CD4-positive, alpha-beta T cell treated with Interferon alpha-2 for 1 hour (primary cell): ENCODE measurements around the gene IRF2BP2.

Experiments
- DNase-seq, 2 donors: peaks; one replicate each; pipeline ENCODE4 v3.0.0-alpha.2; 2020 to 2022

The IRF2BP2 gene

GRCh38 chr1:234582681-234583301 is 27.2 kb downstream of the IRF2BP2 start:
- no peak for DNase-seq

- DNase-seq: no peak
Measured at GRCh38 chr1:234582186-234582585, 27.8 kb downstream of the IRF2BP2 start.

GRCh38 chr1:234581063-234581714 is 28.8 kb downstream of the IRF2BP2 start:
- DNase-seq: no peak

DNA sequence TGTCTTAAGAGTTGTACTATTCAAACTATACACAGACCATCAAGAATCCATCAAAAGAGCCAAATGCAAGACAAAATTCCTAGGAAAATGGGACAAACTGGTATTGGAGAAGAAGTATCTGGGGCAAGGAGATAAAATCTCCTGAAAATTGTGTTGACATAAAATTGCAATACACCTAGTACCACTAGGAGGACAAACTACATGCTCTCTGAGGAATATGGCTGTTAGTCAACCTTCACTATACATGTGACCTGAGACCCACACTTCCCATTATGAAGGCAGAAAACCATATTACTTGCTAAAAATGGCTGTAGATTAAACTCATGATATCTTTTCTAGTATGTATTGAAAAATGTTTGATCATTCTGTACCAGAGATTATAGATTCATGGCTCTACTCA is 30.0 kb downstream of the IRF2BP2 start:
- DNase-seq: peak in 1 of 2 donors; percentile 23

GRCh38 chr1:234578735-234579134 is 31.2 kb downstream of the IRF2BP2 start:
- DNase-seq: no peak

GRCh38 chr1:234578087-234578486 is 31.9 kb downstream of the IRF2BP2 start:
- no peak for DNase-seq

- no peak for DNase-seq
Measured at GRCh38 chr1:234573711-234574299, 36.2 kb downstream of the IRF2BP2 start.

DNA sequence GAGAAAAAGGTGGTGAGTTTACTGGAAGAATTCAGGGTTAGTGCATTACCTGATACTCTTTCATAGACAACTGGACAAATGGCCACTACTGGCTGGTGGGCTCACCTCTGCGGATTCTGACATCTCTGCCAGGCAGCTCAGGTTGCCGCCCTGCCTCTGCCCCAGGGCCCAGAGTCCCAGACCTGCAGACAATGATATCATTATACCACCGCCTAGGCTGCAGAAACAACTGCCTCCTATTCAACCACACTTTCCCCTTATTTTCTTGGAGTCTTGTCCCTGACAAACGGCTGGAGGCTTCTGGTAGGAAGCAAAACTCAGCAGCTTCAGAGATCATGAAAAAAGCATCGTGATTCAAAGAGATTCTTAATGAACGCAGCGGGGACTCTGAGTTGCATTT is 37.0 kb downstream of the IRF2BP2 start:
- no peak for DNase-seq

DNA sequence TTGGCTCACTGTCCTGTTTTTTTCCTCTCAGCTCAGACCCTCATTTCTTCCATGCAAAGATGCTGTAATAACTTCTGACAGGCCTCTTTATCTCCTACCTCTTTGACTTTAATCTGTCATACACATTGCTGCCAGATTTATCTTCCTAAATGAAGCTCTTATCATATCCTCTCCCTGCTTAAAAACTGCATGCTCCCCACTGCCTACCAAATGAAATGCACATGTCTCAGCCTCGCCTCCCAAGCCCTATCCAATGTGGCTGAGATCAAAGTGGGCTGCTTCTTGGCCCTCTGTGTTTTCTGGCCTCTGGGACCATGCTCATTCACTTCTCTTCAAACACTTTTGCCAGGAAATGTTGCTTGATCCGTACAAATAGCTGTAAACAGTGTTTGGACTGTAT is 38.3 kb downstream of the IRF2BP2 start:
- no peak for DNase-seq

- no peak for DNase-seq
Measured at GRCh38 chr1:234570329-234571120, 39.5 kb downstream of the IRF2BP2 start.

GRCh38 chr1:234568345-234568744 is 41.6 kb downstream of the IRF2BP2 start:
- no peak for DNase-seq

- DNase-seq: no peak
Measured at GRCh38 chr1:234565132-234565531, 44.8 kb downstream of the IRF2BP2 start.

- DNase-seq: no peak
Measured at GRCh38 chr1:234564035-234565029, 45.6 kb downstream of the IRF2BP2 start.

- DNase-seq: no peak
Measured at GRCh38 chr1:234562334-234562733, 47.6 kb downstream of the IRF2BP2 start.

DNA sequence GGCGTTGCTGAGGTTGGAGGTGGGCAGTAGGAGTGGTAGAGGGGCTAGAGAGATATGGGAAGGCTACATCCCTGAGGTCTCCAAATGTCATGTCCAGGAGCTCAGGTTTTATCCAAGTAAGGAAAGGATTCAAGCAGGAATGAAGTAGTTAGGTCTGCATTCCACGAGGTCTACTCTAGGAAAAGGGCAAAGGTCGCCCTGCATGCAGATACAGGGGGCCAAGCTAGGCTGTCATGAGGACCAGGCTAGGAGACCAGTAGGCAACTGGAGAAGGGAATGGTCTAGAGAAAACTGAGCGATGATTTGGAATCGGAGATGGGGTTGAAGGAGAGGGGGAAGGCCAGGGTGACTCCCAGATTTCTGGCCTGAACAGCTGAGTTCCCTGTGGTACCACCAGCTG is 48.7 kb downstream of the IRF2BP2 start:
- no peak for DNase-seq

DNA sequence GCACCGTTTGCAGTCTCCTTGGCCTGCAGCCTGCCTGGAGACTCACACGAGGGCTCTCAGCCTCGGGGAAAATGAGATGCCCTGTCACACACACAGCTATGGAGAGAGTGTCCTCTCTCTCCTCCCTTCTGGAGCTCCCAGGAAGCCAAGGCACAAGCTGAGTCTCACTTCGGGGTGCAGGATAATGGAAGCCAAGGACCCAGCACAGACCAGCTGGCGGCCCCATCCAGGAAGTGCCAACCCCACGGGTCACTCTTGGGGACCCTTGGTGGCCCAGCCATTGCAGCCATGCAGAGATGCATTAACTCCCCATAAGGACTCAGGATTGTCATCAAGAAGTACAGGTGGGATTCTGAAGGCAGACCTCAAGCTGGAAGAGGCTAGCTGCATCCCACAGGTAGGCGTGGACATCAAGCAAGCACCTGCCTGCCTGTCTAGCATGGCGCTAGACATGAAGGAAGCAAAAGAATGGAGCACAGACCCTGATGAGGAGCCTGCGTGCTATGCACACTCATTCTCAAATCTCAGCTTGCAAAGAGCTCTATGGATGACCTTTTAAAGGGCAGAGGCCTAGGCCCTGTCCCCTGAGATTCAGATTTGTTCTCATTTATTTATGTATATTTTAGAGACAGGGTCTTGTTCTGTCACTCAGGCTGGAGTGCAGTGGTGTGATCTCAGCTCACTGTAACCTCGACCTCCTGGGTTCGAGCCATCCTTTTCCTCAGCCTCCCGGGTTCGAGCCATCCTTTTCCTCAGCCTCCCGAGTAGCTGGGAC is 49.9 kb downstream of the IRF2BP2 start:
- DNase-seq: no peak

DNA sequence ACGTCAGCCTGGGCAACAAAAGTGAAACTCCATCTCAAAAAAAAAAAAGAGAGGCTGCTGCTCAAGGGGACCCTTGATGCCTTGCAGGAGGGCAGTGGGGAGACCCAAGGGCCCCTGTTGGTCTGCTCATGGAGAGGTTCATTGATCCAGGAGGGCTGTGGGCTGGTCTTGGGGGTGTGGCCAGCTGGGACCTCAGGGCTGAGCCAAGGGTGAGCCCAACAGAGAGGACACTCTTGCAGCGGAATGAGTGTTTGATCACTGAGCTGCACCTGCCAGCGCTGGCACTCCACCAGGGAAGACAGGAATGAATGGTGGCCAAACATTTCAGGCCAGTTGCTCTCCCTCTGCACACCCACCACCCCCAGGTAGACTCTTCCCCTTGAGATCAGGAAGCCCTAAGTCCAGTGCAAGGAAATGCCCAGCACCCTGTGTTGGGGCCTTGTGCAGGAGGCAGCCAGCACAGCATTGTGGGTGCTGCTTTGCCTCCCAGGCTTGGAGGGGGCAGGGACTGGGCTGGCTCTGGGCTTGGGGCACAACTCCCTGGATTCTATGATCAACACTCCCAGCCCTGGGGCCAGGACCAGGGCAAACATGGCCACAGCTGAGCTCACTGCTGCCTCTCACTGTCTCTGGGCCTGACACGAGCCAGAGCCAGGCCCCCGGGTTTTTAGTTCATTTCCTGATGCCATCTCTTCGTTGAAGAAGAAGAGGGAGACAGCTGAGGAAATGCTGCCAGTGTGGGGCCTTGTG is 50.7 kb downstream of the IRF2BP2 start:
- DNase-seq: no peak

- no peak for DNase-seq
Measured at GRCh38 chr1:234558330-234558836, 51.6 kb downstream of the IRF2BP2 start.

- DNase-seq: no peak
Measured at GRCh38 chr1:234556245-234556943, 53.6 kb downstream of the IRF2BP2 start.
